Adipocyte (in vitro differentiated cells): ENCODE results near the gene ATP4A.
A peak's percentile ranks its signal among the peaks of the same experiment; 100 is the strongest.

Experiments used
- DNase-seq: peaks from one replicate; pipeline ENCODE4 v3.0.0-alpha.2; 2015; ENCODE audit warnings: low read depth
- H3K27me3 ChIP-seq: replicated peaks from 2 replicates; pipeline ENCODE4 v1.7.0; 2013; ENCODE audit warnings: mild to moderate bottlenecking, low read length, moderate library complexity; ENCODE audit not compliant: control insufficient read depth, insufficient read depth
- H3K36me3 ChIP-seq: 2 replicates; pipeline ENCODE4 v1.7.0; 2013; ENCODE audit warnings: low read length, mild to moderate bottlenecking, moderate library complexity; ENCODE audit not compliant: control insufficient read depth, insufficient read depth, severe bottlenecking
- H3K4me1 ChIP-seq: 2 replicates; pipeline ENCODE4 v1.7.0; 2013; ENCODE audit warnings: mild to moderate bottlenecking, low read length, moderate library complexity; ENCODE audit not compliant: control insufficient read depth, insufficient read depth
- H3K4me3 ChIP-seq: 2 replicates; pipeline ENCODE4 v1.7.0; 2013; ENCODE audit warnings: mild to moderate bottlenecking, low read length, moderate library complexity
- H3K9ac ChIP-seq: 2 replicates; pipeline ENCODE4 v1.7.0; 2013; ENCODE audit warnings: mild to moderate bottlenecking, low read length, moderate library complexity
- H3K9me3 ChIP-seq: 2 replicates; pipeline ENCODE4 v1.7.0; 2013; ENCODE audit warnings: mild to moderate bottlenecking, low read length, moderate library complexity; ENCODE audit not compliant: control insufficient read depth

The ATP4A gene

DNA sequence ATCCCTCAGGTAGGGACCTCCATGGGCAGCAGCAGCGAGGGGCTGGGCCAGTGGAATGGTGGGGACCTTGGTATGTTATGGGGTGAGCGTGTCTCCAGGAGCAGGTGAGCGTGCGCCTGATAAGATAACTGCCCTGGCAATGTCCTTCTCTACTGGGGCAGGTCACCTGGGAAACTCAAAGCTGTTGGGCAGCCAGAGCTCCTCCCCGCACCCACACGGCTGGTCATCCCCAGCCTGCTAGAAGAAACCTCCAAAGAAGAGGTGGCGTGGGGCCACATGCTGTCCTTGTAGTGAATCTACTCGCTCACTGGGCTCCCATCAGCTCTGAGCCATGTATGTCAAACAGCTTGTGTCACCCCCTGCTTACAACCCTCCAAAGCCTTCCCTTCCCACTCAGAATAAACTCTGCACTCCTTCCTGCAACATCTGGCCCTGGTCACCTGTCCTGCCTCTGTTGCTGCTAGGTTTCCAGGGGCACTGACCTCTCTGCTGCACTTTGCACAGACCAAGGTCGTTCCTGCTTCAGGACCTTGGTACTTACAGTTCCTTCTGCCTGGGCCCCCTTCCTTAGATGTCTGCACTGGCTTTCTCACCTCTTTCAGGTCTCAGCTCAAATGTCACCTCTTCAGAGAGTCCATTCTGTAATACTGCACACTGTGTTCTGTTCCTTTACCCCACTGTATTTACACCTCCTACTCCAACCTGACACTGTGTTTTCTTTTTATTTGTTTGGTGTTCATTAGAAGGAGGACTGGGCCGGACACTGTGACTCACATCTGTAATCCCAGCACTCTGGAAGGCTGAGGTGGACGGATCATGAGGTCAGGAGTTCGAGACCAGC lies 1.8 kb upstream of the ATP4A start:
- DNase-seq = no peak

DNA sequence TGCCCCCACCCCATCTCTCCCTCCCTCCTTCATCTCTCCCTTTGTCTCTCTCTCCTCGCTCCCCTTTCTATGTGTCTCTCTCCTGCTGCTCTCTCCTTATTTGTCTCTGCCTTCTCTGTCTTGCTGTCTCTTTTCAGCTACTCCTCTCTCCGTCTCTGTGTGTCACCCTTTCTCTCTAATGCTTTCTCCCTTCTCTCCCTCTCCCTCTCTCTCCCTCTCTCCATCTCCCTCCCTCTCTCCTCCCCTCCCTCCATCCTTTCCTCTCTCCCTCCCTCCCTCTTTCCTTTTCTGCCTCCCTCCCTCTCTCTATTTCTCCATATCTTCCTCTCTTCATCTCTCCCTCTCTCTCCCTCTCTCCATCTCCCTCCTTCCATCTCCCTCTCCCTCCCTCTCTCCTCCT lies 682 bp downstream of the ATP4A start:
- DNase-seq = no peak
- Histone ChIP-seq H3K9me3 (no peaks in the 10 kb centered on the region), H3K27me3 (peaks cover 57% of the 10 kb centered on the region), H3K36me3 (no peaks in the 10 kb centered on the region), H3K4me1 (no peaks in the 10 kb centered on the region), H3K4me3 (no peak overlapping the region), H3K9ac (no peak overlapping the region)

More for the DNA sequence above, 1.8 kb upstream of the ATP4A start:
- H3K36me3 ChIP-seq = no peaks in the 10 kb centered on the region
- no peak overlapping the region for H3K9ac ChIP-seq
- H3K9me3 ChIP-seq = no peaks in the 10 kb centered on the region
- no peaks in the 10 kb centered on the region for H3K4me1 ChIP-seq
- H3K4me3 ChIP-seq = no peak overlapping the region
- peaks cover 39% of the 10 kb centered on the region for H3K27me3 ChIP-seq

DNA sequence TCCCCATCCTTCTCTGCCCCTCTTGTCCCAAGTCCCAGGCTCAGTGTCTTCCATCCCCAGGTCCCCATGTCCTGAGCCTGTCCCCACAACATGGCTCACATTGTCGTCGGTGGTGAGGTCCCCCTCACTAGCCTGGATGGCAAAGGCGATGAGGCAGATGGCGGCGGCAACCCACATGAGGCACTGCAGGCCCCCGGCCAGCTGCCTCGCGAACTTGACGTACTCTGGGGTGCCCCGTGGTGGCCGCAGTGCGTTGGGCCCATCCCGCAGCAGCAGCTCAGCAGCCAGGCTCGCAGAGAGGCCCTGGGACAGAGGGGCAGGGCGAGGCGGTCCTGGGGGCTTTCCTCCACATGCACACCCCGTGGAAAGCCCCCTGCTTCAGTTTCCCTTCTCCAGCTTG lies 1.1 kb downstream of the ATP4A start:
- no peaks in the 10 kb centered on the region for H3K9me3 ChIP-seq
- H3K36me3 ChIP-seq = no peaks in the 10 kb centered on the region
- no peak overlapping the region for H3K4me3 ChIP-seq
- peaks cover 57% of the 10 kb centered on the region for H3K27me3 ChIP-seq
- DNase-seq = no peak
- no peak overlapping the region for H3K9ac ChIP-seq
- H3K4me1 ChIP-seq = no peaks in the 10 kb centered on the region

DNA sequence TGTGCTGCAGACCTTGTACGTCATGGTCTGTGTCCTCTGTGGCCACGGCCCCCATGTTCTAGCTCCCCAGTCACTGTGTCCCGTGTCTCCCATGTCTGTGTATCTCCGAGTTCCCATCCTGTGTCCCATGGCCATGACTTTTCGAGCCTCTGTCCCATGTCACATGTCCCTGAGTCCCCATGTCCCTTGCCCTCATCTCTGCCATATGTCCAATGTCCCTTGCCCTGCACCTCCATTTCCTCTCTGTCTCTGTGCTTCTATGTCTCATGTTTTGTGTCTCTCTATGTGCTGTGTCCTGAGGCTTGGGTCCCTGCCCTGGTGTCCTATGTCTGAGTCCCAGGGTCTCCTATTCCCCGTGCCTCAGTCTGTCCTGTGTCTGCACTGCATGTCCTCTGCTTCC lies 2.0 kb downstream of the ATP4A start:
- no peak overlapping the region for H3K4me3 ChIP-seq
- H3K9me3 ChIP-seq = no peaks in the 10 kb centered on the region
- no peak overlapping the region for H3K9ac ChIP-seq
- no peaks in the 10 kb centered on the region for H3K4me1 ChIP-seq
- no peak for DNase-seq
- peaks cover 66% of the 10 kb centered on the region for H3K27me3 ChIP-seq
- no peaks in the 10 kb centered on the region for H3K36me3 ChIP-seq

DNA sequence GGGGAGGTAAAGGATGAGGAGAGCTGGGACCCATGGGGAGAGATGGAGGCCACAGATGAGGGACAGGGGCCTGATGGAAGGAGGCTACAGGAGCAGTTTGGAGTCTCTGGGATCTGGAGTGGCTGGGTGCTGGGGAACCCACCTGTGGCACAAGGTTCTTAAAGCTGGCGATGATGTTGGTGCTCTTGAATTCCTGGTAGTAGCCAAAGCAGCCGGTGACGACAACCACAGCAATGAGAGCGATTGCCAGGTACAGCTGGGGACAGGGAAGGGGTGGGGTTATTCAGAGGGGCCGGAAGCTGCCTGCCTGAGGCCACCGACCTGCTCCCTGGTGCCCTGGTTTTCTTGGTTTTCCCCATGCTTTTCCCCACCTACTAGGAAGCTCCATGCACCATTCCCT lies 2.8 kb downstream of the ATP4A start:
- no peak overlapping the region for H3K4me3 ChIP-seq
- H3K9ac ChIP-seq = no peak overlapping the region
- no peak for DNase-seq
- no peaks in the 10 kb centered on the region for H3K9me3 ChIP-seq
- H3K27me3 ChIP-seq = peaks cover 73% of the 10 kb centered on the region
- H3K36me3 ChIP-seq = no peaks in the 10 kb centered on the region
- no peaks in the 10 kb centered on the region for H3K4me1 ChIP-seq

DNA sequence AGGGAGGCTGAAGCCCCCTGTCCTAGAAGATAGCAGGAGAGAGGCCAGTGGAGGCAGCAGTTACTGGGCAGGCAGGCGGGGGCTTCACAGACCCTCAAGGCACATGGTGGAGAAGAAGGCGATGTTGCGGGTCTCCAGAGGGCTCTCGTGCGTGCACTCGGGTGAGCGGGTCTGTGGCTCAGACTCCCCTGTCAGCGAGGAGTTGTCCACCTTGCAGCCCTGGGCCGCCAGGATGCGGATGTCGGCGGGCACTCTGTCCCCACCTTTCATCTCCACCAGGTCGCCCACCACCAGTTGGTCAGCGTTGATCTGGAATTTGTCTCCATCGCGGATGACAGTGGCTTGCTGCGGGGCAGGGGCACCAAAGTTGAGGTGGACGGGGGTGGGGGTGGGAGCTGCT lies 3.2 kb downstream of the ATP4A start:
- H3K36me3 ChIP-seq = no peaks in the 10 kb centered on the region
- H3K9ac ChIP-seq = no peak overlapping the region
- peaks cover 71% of the 10 kb centered on the region for H3K27me3 ChIP-seq
- DNase-seq = no peak
- H3K9me3 ChIP-seq = no peaks in the 10 kb centered on the region
- H3K4me3 ChIP-seq = no peak overlapping the region
- H3K4me1 ChIP-seq = no peaks in the 10 kb centered on the region

DNA sequence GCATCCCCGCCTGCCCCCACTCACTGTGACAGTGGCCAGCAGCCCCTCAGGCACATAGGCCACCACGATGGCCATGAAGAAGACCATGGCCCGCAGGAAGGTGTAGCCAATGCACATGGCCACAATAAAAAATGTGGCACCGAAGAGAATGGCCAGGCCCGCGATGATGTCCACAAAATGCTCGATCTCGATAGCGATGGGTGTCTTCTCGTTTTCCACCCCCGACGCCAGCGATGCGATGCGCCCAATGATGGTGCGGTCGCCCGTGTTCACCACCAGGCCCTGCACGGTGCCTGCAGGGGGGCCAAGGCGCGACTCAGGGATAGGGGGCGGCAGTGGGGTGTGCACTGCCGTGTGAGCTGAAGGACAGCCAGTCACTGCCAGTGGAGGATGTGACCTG lies 3.7 kb downstream of the ATP4A start:
- Histone ChIP-seq H3K9me3 (no peaks in the 10 kb centered on the region), H3K36me3 (no peaks in the 10 kb centered on the region), H3K27me3 (peaks cover 66% of the 10 kb centered on the region), H3K4me3 (no peak overlapping the region), H3K9ac (no peak overlapping the region), H3K4me1 (no peaks in the 10 kb centered on the region)
- DNase-seq = no peak

DNA sequence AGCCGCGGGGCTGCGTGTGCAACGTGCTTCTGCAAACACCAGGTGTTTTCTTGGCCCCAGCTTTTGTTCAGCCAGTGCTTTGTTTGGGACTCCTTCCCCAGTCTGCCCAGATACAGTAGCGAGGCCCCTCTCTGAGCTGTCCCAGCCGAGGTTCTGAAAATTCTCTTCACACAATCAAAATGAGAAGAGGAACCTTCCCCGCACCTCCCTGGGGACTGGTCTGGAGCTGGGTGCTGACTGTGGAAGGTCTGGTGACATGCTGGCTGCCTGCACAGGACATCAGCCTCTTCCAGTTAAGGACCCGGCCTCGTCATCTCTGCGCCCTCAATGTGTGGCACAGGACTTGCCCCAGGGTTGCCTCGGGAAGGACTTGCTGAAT lies 4.2 kb downstream of the ATP4A start:
- no peaks in the 10 kb centered on the region for H3K4me1 ChIP-seq
- DNase-seq = no peak
- no peaks in the 10 kb centered on the region for H3K9me3 ChIP-seq
- H3K36me3 ChIP-seq = no peaks in the 10 kb centered on the region
- no peak overlapping the region for H3K9ac ChIP-seq
- H3K27me3 ChIP-seq = peaks cover 63% of the 10 kb centered on the region
- H3K4me3 ChIP-seq = no peak overlapping the region

DNA sequence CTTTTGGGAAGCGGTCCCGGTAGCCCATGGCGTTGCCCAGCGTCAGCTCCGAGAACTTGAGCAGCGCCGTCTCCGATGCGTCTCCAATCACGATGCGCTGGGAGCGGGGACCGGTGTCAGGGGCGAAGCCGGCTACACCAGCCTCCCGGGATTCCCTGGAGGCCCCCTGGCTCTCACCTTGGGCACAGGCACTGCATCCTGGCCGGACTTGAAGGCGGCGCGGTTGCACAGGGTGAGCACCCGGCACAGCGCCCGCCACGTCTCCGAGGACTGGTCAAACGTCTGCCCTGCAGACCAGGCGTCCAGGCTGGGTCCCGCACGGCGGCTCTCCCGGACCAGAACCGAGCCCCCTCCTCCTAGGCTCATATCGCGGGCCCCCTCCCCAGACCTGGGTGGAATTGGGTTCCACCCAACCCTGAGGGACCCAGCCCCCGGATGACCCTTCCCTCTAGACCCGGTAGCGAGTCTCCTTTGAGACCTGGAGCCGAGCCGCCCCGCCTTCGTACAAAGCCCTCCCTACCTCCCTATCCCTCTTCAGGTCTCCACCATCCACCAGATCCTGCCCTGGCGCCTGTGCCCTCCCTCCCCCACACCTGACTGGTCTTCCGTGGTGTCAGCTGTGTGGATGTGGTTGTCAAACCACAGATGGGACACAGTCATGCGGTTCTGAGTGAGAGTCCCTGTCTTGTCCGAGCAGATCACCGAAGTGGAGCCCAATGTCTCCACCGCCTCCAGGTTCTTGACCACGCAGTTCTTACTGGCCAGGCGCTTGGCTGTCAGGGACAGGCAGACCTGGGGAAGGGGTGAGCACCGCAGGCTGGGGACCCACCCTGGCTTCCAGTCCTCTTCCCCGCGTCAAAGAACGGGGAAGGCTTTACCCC lies 4.8 kb downstream of the ATP4A start:
- Histone ChIP-seq H3K27me3 (peaks cover 60% of the 10 kb centered on the region), H3K4me3 (no peak overlapping the region), H3K36me3 (no peaks in the 10 kb centered on the region), H3K4me1 (no peaks in the 10 kb centered on the region), H3K9me3 (no peaks in the 10 kb centered on the region), H3K9ac (no peak overlapping the region)
- DNase-seq = no peak

DNA sequence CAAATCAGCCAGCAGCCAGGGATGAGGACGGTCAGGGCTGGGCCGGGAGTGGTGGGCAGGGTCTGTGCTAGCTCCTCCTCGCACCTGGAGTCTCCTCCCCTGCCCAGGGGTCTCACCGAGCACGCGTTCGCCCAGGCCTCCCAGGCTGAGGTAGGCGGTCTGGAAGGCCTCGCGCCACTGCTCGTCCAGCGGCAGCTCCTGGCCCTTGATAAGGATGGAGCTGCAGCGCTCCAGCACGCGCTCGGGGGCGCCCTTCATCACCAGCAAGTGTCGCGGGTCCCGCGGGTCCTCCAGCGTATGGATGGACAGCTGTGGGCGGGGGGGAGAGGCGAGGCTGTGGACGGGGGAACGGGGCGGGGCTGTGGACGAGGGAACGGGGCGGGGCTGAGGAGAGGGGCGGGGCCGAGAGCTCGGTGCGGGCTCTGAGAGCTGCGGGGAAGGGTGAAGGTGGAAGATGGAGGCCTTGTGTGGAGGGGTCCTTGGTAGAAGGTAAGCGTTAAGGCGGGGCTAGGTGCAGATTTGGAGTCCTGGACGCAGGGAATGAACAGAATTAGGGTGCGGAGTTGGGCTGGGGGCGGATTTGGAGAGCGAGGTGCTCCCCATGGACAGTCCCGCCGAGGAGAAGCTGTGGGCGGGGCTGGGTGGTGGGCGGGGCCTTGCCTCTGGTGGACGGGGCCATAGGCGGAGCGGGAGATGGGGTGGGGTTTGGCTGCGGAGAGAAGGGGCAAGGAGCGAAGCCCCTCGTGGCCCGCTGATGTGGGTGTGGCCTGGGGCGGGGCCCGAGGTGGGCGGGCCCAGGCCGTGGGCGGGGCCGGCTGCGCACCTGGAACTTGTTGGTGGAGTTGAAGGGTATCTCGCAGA lies 5.7 kb downstream of the ATP4A start:
- H3K4me1 ChIP-seq = no peaks in the 10 kb centered on the region
- H3K27me3 ChIP-seq = peaks cover 58% of the 10 kb centered on the region
- H3K4me3 ChIP-seq = no peak overlapping the region
- H3K36me3 ChIP-seq = no peaks in the 10 kb centered on the region
- DNase-seq = peak; percentile 50
- no peaks in the 10 kb centered on the region for H3K9me3 ChIP-seq
- H3K9ac ChIP-seq = no peak overlapping the region
